ENCODE data around the gene ABCB9.
"Not testable (repeated sequence)": the region's sequence is repeated elsewhere in the genome, so short reads cannot be mapped to it uniquely, and the experiment has no call there.

ABCB9 gene

GRCh38 chr12:122949816-122950675 is 16.2 kb downstream of the ABCB9 start:
- no peak for DNase-seq
- in situ Hi-C loops (cut with HindIII; ENCODE audit: low pct_ligation_motif_present, low pct_unique_long_range_greater_than_20kb, low sequenced_read_pairs), result loop anchor here (5.0 kb wide), 1 partner anchor 68 kb away; no protein-coding TSS in a partner anchor

GRCh38 chr12:122949405-122949804 is 16.9 kb downstream of the ABCB9 start:
- DNase-seq, result no peak

GRCh38 chr12:122948605-122949004 is 17.7 kb downstream of the ABCB9 start:
- DNase-seq, result no peak
- in situ Hi-C loops (cut with HindIII; ENCODE audit: low pct_ligation_motif_present, low pct_unique_long_range_greater_than_20kb, low sequenced_read_pairs), result loop anchor here (5.0 kb wide), 1 partner anchor 66 kb away; no protein-coding TSS in a partner anchor

More at GRCh38 chr12:122949405-122949804, 16.9 kb downstream of the ABCB9 start:
- in situ Hi-C loops (cut with HindIII; ENCODE audit: low pct_ligation_motif_present, low pct_unique_long_range_greater_than_20kb, low sequenced_read_pairs), result loop anchor here (5.0 kb wide), 1 partner anchor 67 kb away; no protein-coding TSS in a partner anchor

- in situ Hi-C loops (cut with HindIII; ENCODE audit: low pct_ligation_motif_present, low pct_unique_long_range_greater_than_20kb, low sequenced_read_pairs), result loop anchor here (5.0 kb wide), 1 partner anchor 65 kb away; no protein-coding TSS in a partner anchor
- DNase-seq, result no peak
Observed at GRCh38 chr12:122947352-122947792, 18.9 kb downstream of the ABCB9 start.

GRCh38 chr12:122946690-122947341 is 19.4 kb downstream of the ABCB9 start:
- in situ Hi-C loops (cut with HindIII; ENCODE audit: low pct_ligation_motif_present, low pct_unique_long_range_greater_than_20kb, low sequenced_read_pairs), result loop anchor here (5.0 kb wide), 1 partner anchor 65 kb away; no protein-coding TSS in a partner anchor
- peak; percentile 100 for DNase-seq

- DNase-seq, result no peak
- in situ Hi-C loops (cut with HindIII; ENCODE audit: low pct_ligation_motif_present, low pct_unique_long_range_greater_than_20kb, low sequenced_read_pairs), result loop anchor here (5.0 kb wide), 1 partner anchor 63 kb away; no protein-coding TSS in a partner anchor
Observed at GRCh38 chr12:122944605-122945592, 21.4 kb downstream of the ABCB9 start.

GRCh38 chr12:122943196-122943595 is 23.1 kb downstream of the ABCB9 start:
- no peak for DNase-seq
- in situ Hi-C loops (cut with HindIII; ENCODE audit: low pct_ligation_motif_present, low pct_unique_long_range_greater_than_20kb, low sequenced_read_pairs), result no loop called here

GRCh38 chr12:122942637-122943036 is 23.6 kb downstream of the ABCB9 start:
- in situ Hi-C loops (cut with HindIII; ENCODE audit: low pct_ligation_motif_present, low pct_unique_long_range_greater_than_20kb, low sequenced_read_pairs), result no loop called here
- no peak for DNase-seq

GRCh38 chr12:122941351-122941750 is 24.9 kb downstream of the ABCB9 start:
- DNase-seq; in situ Hi-C loops (cut with HindIII; ENCODE audit: low pct_ligation_motif_present, low pct_unique_long_range_greater_than_20kb, low sequenced_read_pairs): not testable (repeated sequence)

- DNase-seq, result no peak
- in situ Hi-C loops (cut with HindIII; ENCODE audit: low pct_ligation_motif_present, low pct_unique_long_range_greater_than_20kb, low sequenced_read_pairs), result no loop called here
Observed at GRCh38 chr12:122939125-122939524, 27.1 kb downstream of the ABCB9 start.

GRCh38 chr12:122937622-122938091 is 28.6 kb downstream of the ABCB9 start:
- DNase-seq, result no peak
- in situ Hi-C loops (cut with HindIII; ENCODE audit: low pct_ligation_motif_present, low pct_unique_long_range_greater_than_20kb, low sequenced_read_pairs), result no loop called here

GRCh38 chr12:122935318-122935717 is 30.9 kb downstream of the ABCB9 start:
- in situ Hi-C loops (cut with HindIII; ENCODE audit: low pct_ligation_motif_present, low pct_unique_long_range_greater_than_20kb, low sequenced_read_pairs), result no loop called here

GRCh38 chr12:122934722-122935121 is 31.5 kb downstream of the ABCB9 start:
- DNase-seq, result no peak
- in situ Hi-C loops (cut with HindIII; ENCODE audit: low pct_ligation_motif_present, low pct_unique_long_range_greater_than_20kb, low sequenced_read_pairs), result no loop called here

More at GRCh38 chr12:122935318-122935717, 30.9 kb downstream of the ABCB9 start:
- no peak for DNase-seq

GRCh38 chr12:122932207-122932606 is 34.1 kb downstream of the ABCB9 start:
- in situ Hi-C loops (cut with HindIII; ENCODE audit: low pct_ligation_motif_present, low pct_unique_long_range_greater_than_20kb, low sequenced_read_pairs), result no loop called here
- DNase-seq, result no peak

- DNase-seq, result no peak
- in situ Hi-C loops (cut with HindIII; ENCODE audit: low pct_ligation_motif_present, low pct_unique_long_range_greater_than_20kb, low sequenced_read_pairs), result no loop called here
Observed at GRCh38 chr12:122929812-122930211, 36.5 kb downstream of the ABCB9 start.

GRCh38 chr12:122929148-122929538 is 37.1 kb downstream of the ABCB9 start:
- in situ Hi-C loops (cut with HindIII; ENCODE audit: low pct_ligation_motif_present, low pct_unique_long_range_greater_than_20kb, low sequenced_read_pairs), result no loop called here
- no peak for DNase-seq

- no peak for DNase-seq
Observed at GRCh38 chr12:122928404-122929147, 37.7 kb downstream of the ABCB9 start.

More at GRCh38 chr12:122928404-122929147, 37.7 kb downstream of the ABCB9 start:
- in situ Hi-C loops (cut with HindIII; ENCODE audit: low pct_ligation_motif_present, low pct_unique_long_range_greater_than_20kb, low sequenced_read_pairs), result no loop called here

All from ACHN (cell line).